ENCODE measurements around the gene MDN1.

Gene MDN1

GRCh38 chr6:89711801-89712200, 107.8 kb downstream of the MDN1 start:
- no peak for ATAC-seq
- TF ChIP-seq ZFP30 (CRISPR knock-in tag; IDR thresholded peaks at IDR 0.05) = no peak
- no peak for TF ChIP-seq CSRNP3 (CRISPR knock-in tag; IDR thresholded peaks at IDR 0.05)
- TF ChIP-seq OSR1 (CRISPR knock-in tag; IDR thresholded peaks at IDR 0.05) = no peak
- TF ChIP-seq ESRRG (CRISPR knock-in tag; IDR thresholded peaks at IDR 0.05) = no peak
- TF ChIP-seq ARNTL (CRISPR knock-in tag; IDR thresholded peaks at IDR 0.05; ENCODE audit: borderline replicate concordance, low read depth) = no peak
- no peak for TF ChIP-seq TCF4 (CRISPR knock-in tag; IDR thresholded peaks at IDR 0.05; ENCODE audit: borderline replicate concordance)
- TF ChIP-seq ZNF70 (CRISPR knock-in tag; IDR thresholded peaks at IDR 0.05) = no peak
- TF ChIP-seq CSDC2 (CRISPR knock-in tag; IDR thresholded peaks at IDR 0.05) = no peak
- no peak for TF ChIP-seq ISL1 (CRISPR knock-in tag; IDR thresholded peaks at IDR 0.05)
- TF ChIP-seq GLIS3 (CRISPR knock-in tag; IDR thresholded peaks at IDR 0.05) = no peak
- TF ChIP-seq TOX (CRISPR knock-in tag; IDR thresholded peaks at IDR 0.05; ENCODE audit: borderline replicate concordance) = no peak
- no peak for TF ChIP-seq BACH2 (CRISPR knock-in tag; IDR thresholded peaks at IDR 0.05; ENCODE audit: borderline replicate concordance)
- no peak for TF ChIP-seq SNAI2 (CRISPR knock-in tag; IDR thresholded peaks at IDR 0.05)
- no peak for TF ChIP-seq RARB (CRISPR knock-in tag; IDR thresholded peaks at IDR 0.05)
- no peak for TF ChIP-seq POU6F1 (CRISPR knock-in tag; IDR thresholded peaks at IDR 0.05; ENCODE audit: borderline replicate concordance, low read depth)
- TF ChIP-seq PPARA (CRISPR knock-in tag; IDR thresholded peaks at IDR 0.05; ENCODE audit: borderline replicate concordance) = no peak
- no peak for TF ChIP-seq ZNF565 (CRISPR knock-in tag; conservative IDR thresholded peaks at IDR 0.05; ENCODE audit: low read depth)
- TF ChIP-seq ZC3H10 (CRISPR knock-in tag; IDR thresholded peaks at IDR 0.05) = no peak
- no peak for TF ChIP-seq ZFP3 (CRISPR knock-in tag; IDR thresholded peaks at IDR 0.05)

GRCh38 chr6:89708316-89708715, 111.3 kb downstream of the MDN1 start:
- ATAC-seq = no peak
- no peak for TF ChIP-seq RARB (CRISPR knock-in tag; IDR thresholded peaks at IDR 0.05)

- TF ChIP-seq ZFP3 (CRISPR knock-in tag; IDR thresholded peaks at IDR 0.05) = no peak
- TF ChIP-seq GLIS3 (CRISPR knock-in tag; IDR thresholded peaks at IDR 0.05) = no peak
- TF ChIP-seq ZNF8 (CRISPR knock-in tag; IDR thresholded peaks at IDR 0.05) = no peak
- no peak for TF ChIP-seq ZNF565 (CRISPR knock-in tag; conservative IDR thresholded peaks at IDR 0.05; ENCODE audit: low read depth)
- TF ChIP-seq ISL1 (CRISPR knock-in tag; IDR thresholded peaks at IDR 0.05) = no peak
- no peak for TF ChIP-seq OSR1 (CRISPR knock-in tag; IDR thresholded peaks at IDR 0.05)
- no peak for TF ChIP-seq ESRRG (CRISPR knock-in tag; IDR thresholded peaks at IDR 0.05)
- TF ChIP-seq BACH2 (CRISPR knock-in tag; IDR thresholded peaks at IDR 0.05; ENCODE audit: borderline replicate concordance) = no peak
- no peak for TF ChIP-seq SNAI2 (CRISPR knock-in tag; IDR thresholded peaks at IDR 0.05)
- TF ChIP-seq CSDC2 (CRISPR knock-in tag; IDR thresholded peaks at IDR 0.05) = no peak
- TF ChIP-seq ZNF70 (CRISPR knock-in tag; IDR thresholded peaks at IDR 0.05) = no peak
- no peak for TF ChIP-seq RARB (CRISPR knock-in tag; IDR thresholded peaks at IDR 0.05)
- TF ChIP-seq ZC3H10 (CRISPR knock-in tag; IDR thresholded peaks at IDR 0.05) = no peak
- TF ChIP-seq CSRNP3 (CRISPR knock-in tag; IDR thresholded peaks at IDR 0.05) = no peak
- no peak for TF ChIP-seq PATZ1 (CRISPR knock-in tag; IDR thresholded peaks at IDR 0.05; ENCODE audit: borderline replicate concordance)
- TF ChIP-seq TOX (CRISPR knock-in tag; IDR thresholded peaks at IDR 0.05; ENCODE audit: borderline replicate concordance) = no peak
- no peak for TF ChIP-seq TSHZ2 (CRISPR knock-in tag; IDR thresholded peaks at IDR 0.05)
- no peak for TF ChIP-seq ARNTL (CRISPR knock-in tag; IDR thresholded peaks at IDR 0.05; ENCODE audit: borderline replicate concordance, low read depth)
- TF ChIP-seq TCF4 (CRISPR knock-in tag; IDR thresholded peaks at IDR 0.05; ENCODE audit: borderline replicate concordance) = no peak
- no peak for TF ChIP-seq CREB5 (CRISPR knock-in tag; IDR thresholded peaks at IDR 0.05; ENCODE audit: low read depth)
- ATAC-seq = no peak
Observed at GRCh38 chr6:89707766-89708165, 111.8 kb downstream of the MDN1 start.
